GM19035 (cell line): ENCODE measurements around the gene CCDC78.
A peak's percentile ranks its signal among the peaks of the same experiment; 100 is the strongest.

ENCODE experiments used
- ATAC-seq: cut with Tn5 transposase; IDR thresholded peaks from one replicate; pipeline ENCODE4 v1.9.1; 2021; ENCODE audit not compliant: unreplicated experiment

CCDC78 gene

GRCh38 chr16:726438-727290 lies at the start of gene CCDC78, which contains the start of gene HAGHL:
CCDC78 (minus strand) TSS chr16:726443; CDS start chr16:726367, 76 bp downstream.
HAGHL (plus strand) TSS chr16:727106; CDS start chr16:727510, 404 bp downstream.
- peak; percentile 32 for ATAC-seq

- ATAC-seq: no peak
Measured at GRCh38 chr16:775236-775796, 49.1 kb upstream of the CCDC78 start.

- no peak for ATAC-seq
Measured at GRCh38 chr16:774086-775001, 48.1 kb upstream of the CCDC78 start.

- ATAC-seq: no peak
Measured at GRCh38 chr16:772959-773358, 46.7 kb upstream of the CCDC78 start.

- ATAC-seq: no peak
Measured at GRCh38 chr16:770411-770810, 44.2 kb upstream of the CCDC78 start.

- no peak for ATAC-seq
Measured at GRCh38 chr16:769934-770333, 43.7 kb upstream of the CCDC78 start.

- ATAC-seq: no peak
Measured at GRCh38 chr16:769184-769784, 43.0 kb upstream of the CCDC78 start.

- ATAC-seq: no peak
Measured at GRCh38 chr16:768428-768827, 42.2 kb upstream of the CCDC78 start.

- ATAC-seq: no peak
Measured at GRCh38 chr16:767743-768235, 41.5 kb upstream of the CCDC78 start.

GRCh38 chr16:766820-767640 lies 40.8 kb upstream of the CCDC78 start:
- no peak for ATAC-seq

- ATAC-seq: no peak
Measured at GRCh38 chr16:766008-766819, 40.0 kb upstream of the CCDC78 start.

- no peak for ATAC-seq
Measured at GRCh38 chr16:765488-765865, 39.2 kb upstream of the CCDC78 start.

GRCh38 chr16:764848-765487 lies 38.7 kb upstream of the CCDC78 start:
- no peak for ATAC-seq

- ATAC-seq: no peak
Measured at GRCh38 chr16:764184-764750, 38.0 kb upstream of the CCDC78 start.

GRCh38 chr16:763369-764183 lies 37.3 kb upstream of the CCDC78 start:
- no peak for ATAC-seq

GRCh38 chr16:762595-763268 lies 36.5 kb upstream of the CCDC78 start:
- no peak for ATAC-seq
